H1 (cell line): ENCODE data around the gene IL20RB. TPM values are rescaled to one million over a fixed set of nuclear protein-coding genes. Genes with fewer than 3 reads are reported as not detected.

Experiments
- ATF2 ChIP-seq: IDR thresholded peaks from 2 replicates; pipeline ENCODE4 v1.6.1; 2012; ENCODE audit warnings: low read length, inconsistent platforms
- CBX5 ChIP-seq: fragments of 300-800, 300-1000 bp; sonication (generic); IDR thresholded peaks from 2 replicates; pipeline ENCODE4 v1.7.1; 2016; ENCODE audit warnings: antibody characterized with exemption, low read length, low read depth
- HDAC2 ChIP-seq, 2 experiments: fragments of 300-600 bp in 1 of 2; sonication (generic) in 1 of 2; IDR thresholded peaks; 2 replicates each; pipeline ENCODE4 v1.6.1; 2011 to 2012; ENCODE audit warnings: low read depth in 2 of 2, low read length in 2 of 2, mild to moderate bottlenecking in 2 of 2, moderate library complexity in 2 of 2, borderline replicate concordance in 1 of 2, inconsistent platforms in 1 of 2
- MAFK ChIP-seq: IDR thresholded peaks from 2 replicates; pipeline ENCODE4 v1.6.1; 2012; ENCODE audit warnings: low read depth, mild to moderate bottlenecking, improper control_type of control experiment, low read length
- NANOG ChIP-seq: IDR thresholded peaks from 2 replicates; pipeline ENCODE4 v1.6.1; 2011; ENCODE audit warnings: low read length, low read depth, mild to moderate bottlenecking, inconsistent platforms; ENCODE audit not compliant: insufficient read depth, poor library complexity, severe bottlenecking
- RNF2 ChIP-seq: fragments of 200-900, 300-1000 bp; sonication (generic); IDR thresholded peaks from 2 replicates; pipeline ENCODE4 v1.7.1; 2016; ENCODE audit warnings: borderline replicate concordance, low read depth, mild to moderate bottlenecking, antibody characterized with exemption, low read length; ENCODE audit not compliant: poor library complexity, severe bottlenecking; ENCODE audit errors: missing control alignments
- SIN3A ChIP-seq, 2 experiments: IDR thresholded peaks in 1 of 2; conservative IDR thresholded peaks in 1 of 2; 2 replicates each; pipeline ENCODE4 v1.6.1; 2011 to 2012; ENCODE audit warnings: low read length in 2 of 2, improper control_type of control experiment in 1 of 2, low read depth in 1 of 2, mild to moderate bottlenecking in 1 of 2
- TAF7 ChIP-seq: optimal IDR thresholded peaks from 2 replicates; pipeline ENCODE3; 2011; ENCODE audit warnings: low read depth, mild to moderate bottlenecking, inconsistent platforms, low read length, moderate library complexity, borderline replicate concordance
- polyA plus RNA-seq, 7 experiments: library from polyadenylated mRNA; depleted of rRNA in 3 of 7; stranded (reverse) in 5 of 7; unstranded in 2 of 7; fragments of >200 nt in 5 of 7; fragments of 200-250 nt in 2 of 7; gene quantifications; 1 replicate in 5 of 7; 2 replicates in 1 of 7; 4 replicates in 1 of 7; pipeline versions ENCODE4 v1.2.1 to v1.2.3, GENCODE V29; 2011 to 2013; ENCODE audit warnings: missing spikeins in 2 of 7, mixed read lengths in 2 of 7
- total RNA-seq: library from RNA; stranded (reverse); fragmentation: NEBNext Ultra II Directional; extraction: Animal tissue kit (Norgen Biotek cat#: 25700); gene quantifications from 2 replicates; pipeline ENCODE4 v1.2.1, GENCODE V29; 2021

Gene IL20RB
- total and polyA plus RNA-seq, 2 of the 8 experiments (the other 6 are each of a cell fraction or from before 2014, with no cell fraction given), result 1.6 to 1.8 TPM

DNA sequence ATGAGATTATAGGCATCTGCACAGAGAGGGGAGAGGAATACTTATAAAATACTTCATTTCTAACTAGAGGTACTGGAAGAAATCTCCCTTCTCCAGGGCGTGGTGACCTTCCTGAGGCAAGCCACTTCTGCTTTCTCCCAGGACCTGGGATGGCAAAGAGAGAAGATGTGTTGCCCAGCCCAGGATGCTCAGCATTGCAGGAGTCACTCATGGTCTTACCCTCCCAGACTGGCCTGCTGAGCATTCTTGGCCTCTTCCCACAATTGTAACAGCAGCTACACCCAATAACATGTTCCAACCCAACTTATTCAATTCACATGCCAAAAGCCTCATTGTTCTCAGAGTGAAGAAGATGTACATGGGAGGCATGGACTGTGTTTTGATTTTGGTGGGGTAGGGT, 37.9 kb downstream of the IL20RB start (continued):
- TF ChIP-seq SIN3A (conservative IDR thresholded peaks at IDR 0.05 in 1 of 2, IDR thresholded peaks at IDR 0.05 in 1 of 2; ENCODE audit: low read depth in 1 of 2, low read length in 2 of 2), result no peak
- no peak for TF ChIP-seq CBX5
- no peak for TF ChIP-seq HDAC2 (IDR thresholded peaks at IDR 0.05; ENCODE audit: borderline replicate concordance in 1 of 2, low read depth in 2 of 2, low read length in 2 of 2)
- no peak for TF ChIP-seq NANOG
- TF ChIP-seq RNF2, result no peak
- no peak for TF ChIP-seq TAF7
- TF ChIP-seq ATF2, result no peak
- TF ChIP-seq MAFK, result no peak
- TF ChIP-seq, all 59 proteins: peak for 0
